HG03520 (cell line): ENCODE results near the gene NFAT5.
A peak's percentile ranks its signal among the peaks of the same experiment; 100 is the strongest.

Experiments used
- ATAC-seq: cut with Tn5 transposase; IDR thresholded peaks from one replicate; pipeline ENCODE4 v1.9.1; 2021; ENCODE audit warnings: mild to moderate bottlenecking, moderate library complexity; ENCODE audit not compliant: unreplicated experiment

NFAT5 gene

DNA sequence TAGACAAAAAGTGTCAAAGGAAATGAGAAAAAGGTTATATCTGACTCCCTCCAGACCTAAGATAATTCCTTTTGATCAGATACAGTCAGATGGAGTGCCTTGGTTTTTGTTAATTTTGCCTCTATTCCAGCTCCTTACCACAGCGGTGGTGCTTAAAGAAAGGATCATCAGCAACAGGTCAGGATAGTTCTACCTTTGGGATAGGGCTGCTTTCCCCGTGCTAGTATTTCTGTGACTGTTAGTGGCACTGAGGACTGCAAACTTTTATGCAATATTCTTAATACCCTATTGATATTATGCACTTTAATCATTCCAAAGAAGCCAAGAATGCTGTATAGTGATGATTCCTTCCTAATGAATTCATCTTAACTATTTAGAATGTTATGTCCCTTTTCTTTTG, 136.1 kb downstream of the NFAT5 start:
- no peak for ATAC-seq

DNA sequence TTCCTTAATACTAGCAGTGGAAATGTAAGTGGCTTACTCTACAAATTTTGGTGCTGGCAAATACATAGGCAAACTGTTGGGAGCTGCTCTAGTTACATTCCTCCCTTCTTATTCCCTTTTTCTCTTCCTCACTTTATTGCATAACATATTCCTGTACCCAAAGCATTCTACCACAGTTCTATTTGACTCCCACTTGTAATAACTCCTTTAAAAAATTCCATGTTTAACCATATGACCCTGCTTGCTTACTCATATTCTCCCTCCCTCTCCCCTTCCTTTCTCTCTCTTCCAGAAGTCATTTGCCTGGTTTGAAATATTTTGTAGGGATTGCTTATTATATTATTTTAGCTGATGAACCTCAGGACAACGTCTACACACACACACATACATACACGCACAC, 137.9 kb downstream of the NFAT5 start:
- ATAC-seq = no peak

DNA sequence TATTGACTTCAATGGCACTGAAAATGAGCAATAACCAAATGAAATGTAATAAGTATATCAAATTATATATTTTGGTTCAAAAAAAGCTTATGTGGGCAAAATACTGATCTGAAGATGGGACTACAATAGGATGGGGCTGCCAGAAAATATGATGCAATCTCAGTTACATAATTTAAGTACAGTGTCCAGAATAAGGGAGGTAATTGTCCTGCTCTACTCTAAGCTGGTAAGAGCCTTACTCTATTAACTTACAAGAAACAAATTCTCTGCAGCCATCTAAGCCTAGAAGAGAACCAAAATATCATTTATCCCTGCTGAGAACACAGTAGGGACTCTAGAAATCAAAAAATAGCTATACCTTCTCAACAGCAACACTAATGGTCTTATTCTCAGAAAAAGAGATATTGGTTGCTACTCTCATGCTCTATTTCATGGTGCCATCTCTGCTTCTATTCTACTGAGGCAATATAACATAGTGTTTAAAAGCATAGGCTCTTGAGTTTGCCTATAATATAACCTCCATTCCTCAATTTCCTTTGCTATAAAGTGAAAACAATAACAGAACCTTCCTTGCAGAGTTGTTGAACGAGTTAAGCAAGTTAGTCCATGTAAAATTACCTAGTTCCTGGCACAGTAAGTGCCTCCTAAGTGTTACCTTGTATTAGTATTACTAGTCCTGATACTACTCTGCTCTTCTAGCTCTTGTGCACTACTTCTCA, 140.6 kb downstream of the NFAT5 start:
- no peak for ATAC-seq

DNA sequence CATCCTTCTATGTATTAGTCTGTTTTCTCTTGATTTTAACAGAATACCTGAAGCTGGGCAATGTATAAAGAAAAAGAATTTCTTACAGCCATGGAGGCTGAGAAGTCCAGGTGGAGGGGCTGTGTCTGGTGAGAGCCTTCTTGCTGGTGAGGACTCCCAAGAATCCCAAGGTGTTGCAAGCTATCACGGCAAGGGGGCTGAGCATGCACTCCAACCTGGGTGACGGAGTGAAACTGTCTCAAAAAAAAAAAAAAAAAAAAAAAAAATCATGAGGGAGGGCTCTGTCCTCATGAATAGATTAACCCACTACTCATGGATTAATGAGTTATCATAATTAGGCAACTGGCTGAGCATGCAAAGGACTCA, 141.2 kb downstream of the NFAT5 start:
- no peak for ATAC-seq

DNA sequence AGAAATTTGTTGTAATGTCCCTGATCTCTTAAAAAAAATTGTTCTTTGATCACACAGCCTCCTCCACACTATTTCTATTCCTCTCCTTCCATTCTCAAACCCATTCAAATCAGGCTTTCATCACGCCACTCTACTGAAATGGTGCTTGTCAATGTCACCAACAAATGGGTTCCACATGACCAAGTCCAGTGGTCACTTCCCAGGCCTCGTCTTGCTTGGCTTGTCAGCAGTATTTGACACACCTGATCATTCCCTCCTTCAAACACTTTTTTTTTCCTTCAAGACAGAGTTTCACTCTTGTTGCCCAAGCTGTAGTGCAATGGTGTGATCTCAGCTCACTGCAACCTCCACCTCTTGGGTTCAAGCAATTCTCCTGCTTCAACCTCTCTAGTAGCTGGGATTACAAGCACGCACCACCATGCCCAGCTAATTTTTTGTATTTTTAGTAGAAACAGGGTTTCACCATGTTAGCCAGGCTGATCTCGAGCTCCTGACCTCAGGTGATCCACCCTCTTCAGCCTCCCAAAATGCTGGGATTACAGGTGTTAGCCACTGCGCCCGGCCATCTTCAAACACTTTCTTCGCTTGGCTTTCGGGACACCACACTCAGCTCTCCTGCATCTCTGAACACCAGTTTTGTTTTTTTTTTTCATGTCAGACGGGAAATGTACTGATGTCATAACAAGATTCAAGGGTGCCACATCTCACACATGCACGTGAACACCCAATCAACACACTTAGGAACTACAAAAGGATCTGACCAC, 142.3 kb downstream of the NFAT5 start:
- no peak for ATAC-seq

DNA sequence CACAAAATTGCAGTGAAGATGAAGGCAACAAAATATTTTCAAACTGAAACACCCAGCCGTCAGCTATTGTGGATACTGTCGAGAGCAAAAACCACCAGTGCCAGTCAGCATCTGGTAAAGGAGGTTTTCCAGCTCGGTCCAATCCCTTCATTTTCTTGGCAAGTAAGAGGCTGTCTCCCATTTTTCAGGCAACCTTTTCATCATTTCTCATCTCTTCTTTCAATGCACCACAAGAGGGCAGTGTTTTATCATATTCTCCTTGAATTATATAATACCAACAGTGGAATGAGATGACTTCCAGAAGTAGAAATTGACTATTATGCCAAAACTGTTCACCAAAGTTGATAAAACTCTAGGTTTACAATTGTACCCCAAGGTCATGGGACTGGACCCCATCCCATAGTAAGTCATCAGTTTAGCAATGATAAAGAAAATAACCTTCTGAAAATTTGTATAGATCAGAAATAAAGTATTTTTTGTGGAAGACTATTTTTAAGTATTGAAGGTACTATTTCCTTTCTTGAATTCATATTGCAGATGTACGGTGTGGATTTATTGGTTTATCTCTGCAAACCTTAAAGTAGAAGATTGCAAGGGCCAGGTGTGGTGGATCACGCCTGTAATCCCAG, 143.8 kb downstream of the NFAT5 start:
- ATAC-seq = no peak

DNA sequence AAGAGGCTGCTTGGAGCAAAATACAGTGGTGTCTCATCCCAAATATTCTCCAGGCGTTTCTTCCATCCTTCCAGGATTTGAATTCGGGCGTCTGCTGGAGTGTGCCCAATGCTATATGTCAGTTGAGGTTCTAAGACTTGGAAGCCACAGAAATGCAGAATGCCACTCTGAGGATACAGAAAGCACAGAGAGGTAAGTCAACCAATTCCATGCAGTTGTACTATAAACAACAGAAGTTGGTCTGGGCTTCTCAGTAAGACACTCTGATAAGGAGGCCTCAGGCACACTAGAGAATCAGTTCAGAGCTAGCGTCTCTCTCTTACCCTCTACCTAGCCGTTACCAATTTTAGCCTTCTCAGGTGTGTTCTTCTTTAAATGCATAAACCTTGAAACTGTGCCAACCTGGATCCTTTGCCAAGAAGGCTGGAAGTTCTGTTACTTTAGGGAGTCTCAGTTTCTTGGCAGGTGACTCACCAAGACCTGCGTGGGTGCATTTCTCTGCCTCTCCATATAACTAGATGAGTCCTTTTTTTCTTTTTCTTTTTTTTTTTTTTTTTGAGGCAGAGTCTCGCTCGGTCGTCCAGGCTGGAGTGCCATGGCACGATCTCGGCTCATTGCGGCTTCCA, 145.5 kb downstream of the NFAT5 start:
- ATAC-seq = no peak

DNA sequence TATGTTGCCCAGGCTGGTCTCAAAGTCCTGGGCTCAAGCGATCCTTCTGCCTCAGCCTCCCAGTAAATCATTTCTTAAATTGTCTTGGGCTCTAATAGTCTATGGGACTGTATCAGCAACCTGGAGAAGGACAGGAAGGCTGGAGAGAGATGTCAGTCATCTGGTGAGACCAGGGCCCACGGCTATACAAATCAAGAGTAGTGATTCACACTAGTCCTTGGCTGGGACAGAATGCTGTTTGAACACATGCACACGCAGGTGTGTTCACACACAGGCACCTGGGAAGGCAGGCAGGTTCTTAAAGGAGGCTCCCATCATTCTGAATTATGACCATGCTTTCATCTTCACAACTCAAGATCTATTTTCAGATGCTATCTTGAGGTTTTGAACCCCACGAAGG, 146.5 kb downstream of the NFAT5 start:
- no peak for ATAC-seq

DNA sequence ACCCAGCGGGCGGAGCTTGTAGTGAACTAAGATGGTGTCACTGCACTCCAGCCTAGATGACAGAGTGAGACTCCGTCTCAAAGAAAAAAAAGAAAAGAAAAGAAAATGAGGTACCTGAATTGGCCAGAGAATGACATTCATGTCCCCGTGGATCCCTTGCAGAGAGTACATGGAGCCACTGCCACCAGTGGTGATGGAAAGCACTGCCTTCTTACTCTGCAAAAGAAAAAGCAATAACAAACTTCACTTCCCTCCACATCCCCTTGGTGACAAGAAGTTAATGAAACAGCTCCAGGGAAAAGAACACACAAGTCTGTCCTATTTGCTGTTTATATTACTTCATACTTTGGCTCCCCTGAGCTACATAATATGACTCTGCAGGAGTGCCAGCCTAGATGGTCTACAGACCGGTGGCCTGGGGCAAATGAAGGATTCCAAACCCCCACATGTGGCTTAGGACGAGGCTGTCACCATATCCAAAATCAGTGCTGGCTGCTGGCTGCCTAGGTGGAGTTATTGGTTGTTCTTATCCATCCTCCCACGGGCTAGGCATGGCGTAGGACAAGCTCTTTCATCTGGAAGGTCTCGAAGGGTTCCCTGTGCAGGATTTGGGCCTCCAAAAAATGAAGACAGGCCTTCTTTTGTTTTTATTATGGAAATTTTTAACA, 147.3 kb downstream of the NFAT5 start:
- no peak for ATAC-seq

DNA sequence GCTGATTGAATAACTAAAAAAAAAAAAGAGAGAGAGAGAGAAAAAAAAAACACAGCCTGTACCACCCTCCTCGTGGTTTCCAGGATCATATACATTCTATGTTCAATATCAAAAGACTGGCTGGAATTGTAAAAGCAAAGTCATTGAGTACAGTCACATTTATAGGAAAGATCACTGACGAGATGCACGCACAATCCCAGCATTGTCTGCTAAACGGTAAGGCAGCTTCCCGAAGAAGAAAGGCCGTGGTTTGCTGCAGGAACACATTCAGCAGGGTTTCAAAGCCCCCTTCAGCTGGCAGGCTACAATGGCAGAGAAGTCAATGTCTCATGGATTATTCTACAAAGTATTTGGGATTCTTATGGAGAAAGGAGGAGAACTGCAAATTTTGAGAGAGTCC, 151.3 kb downstream of the NFAT5 start:
- ATAC-seq = no peak

DNA sequence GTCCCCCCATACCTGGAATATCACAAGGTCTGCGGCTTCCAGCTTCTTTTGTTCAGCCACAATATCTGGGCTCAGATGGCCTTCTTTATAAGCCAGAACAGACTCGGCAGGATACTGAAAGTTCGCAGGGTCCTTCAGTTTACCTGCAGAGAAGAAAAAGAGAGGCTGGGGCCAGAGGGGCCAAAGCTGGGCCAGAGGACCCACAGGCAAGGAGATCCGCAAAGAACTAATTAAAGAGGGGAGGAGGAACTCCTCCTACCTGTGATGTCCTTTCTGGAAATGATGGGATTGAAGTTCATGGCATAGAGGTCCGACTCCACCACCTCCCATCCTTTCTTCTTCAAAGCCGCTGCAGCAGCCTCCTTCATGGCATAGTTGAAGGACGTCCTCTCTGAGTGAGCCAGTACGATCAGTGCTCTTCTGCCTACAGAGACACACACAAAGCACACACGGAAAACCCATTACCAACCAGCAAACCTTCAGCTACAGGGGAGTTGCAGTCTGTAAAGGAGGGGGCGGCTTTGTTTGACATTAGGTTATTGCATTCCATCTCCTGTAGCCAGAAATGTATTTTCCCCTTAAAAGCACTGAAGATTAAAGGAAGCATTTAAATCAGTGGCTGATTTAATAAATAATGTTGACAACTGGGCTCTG, 152.5 kb downstream of the NFAT5 start:
- ATAC-seq = no peak

DNA sequence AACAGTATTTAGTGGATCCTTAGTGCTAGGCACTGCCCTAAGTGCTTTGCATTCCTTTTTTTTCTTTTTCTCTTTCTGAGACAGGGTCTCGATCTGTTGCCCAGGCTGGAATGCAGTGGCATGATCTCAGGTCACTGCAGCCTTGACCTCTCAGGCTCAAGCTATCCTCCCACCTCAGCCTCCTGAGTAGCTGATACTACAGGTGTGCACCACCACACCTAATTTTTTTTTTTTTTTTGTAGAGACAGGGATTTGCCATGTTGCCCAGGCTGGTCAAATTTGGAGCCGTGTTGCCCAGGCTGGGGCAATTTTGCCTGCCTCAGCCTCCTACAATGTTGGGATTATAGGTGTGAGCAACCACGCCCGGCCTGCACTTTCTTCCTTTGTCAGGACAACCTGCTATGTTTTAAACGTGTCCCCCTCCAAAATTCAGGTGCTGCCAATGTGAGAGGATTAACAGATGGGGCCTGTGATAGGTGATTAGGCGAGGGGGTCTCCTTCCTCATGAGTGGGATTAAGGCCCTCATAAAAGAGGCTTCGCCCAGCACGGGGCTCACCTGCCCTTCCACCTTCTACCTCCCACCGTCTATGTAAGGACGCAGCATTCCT, 155.2 kb downstream of the NFAT5 start:
- no peak for ATAC-seq

DNA sequence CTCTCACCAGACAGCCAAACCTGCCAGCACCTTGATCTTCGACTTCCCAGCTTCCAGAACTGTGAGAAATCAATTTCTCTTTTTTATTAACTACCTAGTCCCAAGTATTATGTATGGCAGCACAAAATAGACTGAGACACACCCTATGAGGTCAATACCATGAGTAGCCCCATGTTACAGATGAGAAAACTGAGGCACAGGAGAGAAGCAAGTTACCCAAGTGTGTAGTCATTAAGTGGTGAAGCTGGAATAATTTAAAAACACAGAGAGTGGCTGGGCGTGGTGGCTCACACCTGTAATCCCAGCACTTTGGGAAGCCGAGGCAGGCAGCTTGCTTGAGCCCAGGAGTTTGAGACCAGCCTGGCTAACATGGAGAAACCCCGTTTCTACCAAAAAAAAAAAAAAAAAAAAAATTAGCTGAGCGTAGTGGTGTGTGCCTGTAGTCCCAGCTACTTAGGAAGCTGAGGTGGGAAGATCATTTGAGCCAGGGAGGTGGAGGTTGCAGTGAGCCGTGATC, 155.7 kb downstream of the NFAT5 start:
- no peak for ATAC-seq

DNA sequence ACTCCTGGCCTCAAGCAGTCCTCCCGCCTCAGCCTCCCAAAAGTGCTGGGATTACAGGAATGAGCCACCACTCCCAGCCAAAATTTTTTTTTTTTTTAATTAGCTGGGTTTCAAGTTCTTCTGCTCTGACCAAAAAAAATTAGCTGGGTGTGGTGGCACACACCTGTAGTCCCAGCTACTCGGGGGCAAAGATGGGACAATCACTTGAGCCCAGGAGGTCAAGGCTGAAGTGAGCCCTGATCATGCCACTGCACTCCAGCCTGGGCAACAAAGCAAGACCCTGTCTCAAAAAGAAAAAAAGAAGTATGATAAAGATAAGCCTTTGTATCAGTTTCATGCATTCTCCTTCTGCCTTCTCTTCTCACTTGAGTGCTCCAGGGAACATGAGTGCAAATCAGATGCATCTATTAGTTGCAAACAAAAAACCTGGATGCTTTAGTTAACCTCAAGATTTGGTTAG, 158.7 kb downstream of the NFAT5 start:
- ATAC-seq = no peak

DNA sequence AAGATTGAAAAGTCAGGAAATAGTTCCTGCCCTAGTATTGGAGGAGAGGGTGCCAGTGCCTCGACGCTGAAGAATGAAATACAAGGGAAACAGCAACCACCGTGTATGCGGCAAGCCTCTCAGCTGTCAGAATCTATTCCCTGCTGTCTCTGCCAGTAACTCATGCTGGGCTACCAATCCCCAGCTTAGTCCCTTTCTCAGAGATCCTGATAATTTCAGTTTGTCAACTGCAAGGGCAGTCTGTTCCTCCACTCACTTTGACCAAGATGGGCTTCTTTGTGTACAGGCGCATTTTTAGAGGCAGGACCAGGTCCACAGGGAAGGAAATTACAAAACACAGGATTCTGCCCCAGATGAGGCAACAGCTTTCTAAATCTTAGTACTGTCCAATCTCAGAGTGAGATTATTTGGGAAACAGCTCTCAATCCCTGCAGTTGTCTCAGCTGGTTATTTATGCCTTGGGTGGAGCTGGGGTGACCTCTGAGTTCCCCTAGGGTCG, 159.3 kb downstream of the NFAT5 start:
- ATAC-seq = no peak

DNA sequence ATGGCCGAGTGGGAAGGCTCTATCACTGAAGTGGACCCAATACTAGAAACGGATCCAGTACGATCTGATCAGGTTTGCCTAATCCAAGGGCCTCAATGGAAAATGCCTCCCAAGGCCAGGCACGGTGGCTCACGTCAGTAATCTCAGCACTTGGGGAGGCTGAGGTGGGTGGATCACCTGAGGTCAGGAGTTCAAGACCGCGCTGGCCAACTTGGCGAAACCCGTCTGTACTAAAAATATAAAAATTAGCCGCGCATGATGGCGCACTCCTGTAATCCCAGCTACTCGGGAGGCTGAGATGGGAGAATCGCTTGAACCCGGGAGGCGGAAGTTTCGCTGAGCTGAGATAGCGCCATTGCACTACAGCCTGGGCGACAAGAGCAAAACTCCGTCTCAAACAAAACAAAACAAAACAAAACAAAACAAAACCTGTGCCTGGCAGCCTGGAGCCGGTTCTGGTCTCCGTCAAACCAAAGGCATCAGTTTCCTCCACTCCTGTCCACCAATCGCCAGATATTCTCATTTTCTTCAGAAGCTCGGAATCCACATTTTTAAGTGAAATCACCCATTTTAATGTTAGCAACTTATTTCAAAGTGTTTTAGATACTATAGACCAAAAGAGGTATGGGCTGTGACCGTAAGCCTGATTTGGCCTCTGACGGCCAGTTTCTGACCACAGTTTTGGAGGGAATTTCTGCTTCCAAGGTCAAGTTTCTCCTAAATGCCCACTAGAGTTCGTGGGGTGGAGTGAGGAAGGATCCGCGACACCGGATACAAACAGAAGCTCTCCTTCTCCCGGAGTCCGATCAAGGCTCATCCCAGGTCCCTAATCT, 159.9 kb downstream of the NFAT5 start:
- no peak for ATAC-seq

DNA sequence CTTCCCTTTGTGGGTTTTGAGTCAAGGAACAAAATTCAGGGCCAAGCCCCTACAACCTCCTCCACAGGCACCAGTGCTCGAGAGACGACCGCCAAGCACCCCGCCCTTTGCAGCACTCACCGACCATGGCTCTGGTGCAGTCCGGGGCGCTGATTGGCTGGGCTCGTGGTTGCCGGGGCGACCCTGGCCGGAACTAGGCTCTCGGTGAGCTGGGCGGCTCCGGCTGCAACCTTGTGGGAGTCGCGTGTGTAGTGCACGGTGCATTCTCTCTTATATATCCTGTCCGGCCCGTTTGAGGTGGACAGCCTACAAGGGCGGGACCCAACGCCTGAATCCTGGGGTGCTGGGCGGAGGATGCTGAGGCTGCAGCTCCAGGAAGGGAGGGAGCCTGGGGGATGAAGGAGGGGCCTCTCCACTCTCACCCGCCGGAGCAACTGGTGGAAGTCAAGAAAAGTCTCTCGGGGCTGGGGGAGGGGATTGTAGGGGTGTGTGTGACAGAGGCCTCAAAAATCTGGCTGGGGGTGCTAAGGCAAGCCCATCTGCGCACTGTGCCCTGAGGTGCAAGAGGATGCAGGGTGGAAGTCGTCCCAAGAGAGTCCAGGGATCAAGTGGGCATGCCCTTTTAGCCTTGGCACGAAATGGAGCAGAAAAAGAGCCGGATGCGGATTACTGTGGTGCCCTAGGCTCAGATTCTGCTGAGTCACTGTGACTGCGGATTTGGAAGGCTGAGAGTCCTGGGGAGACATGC, 160.7 kb downstream of the NFAT5 start, which contains the start of gene NQO1:
TSS of gene NQO1 (minus strand) at position 248 of the 748 bp plus-strand sequence. CDS start at position 127, 121 bp downstream.
- ATAC-seq = peak; percentile 99

DNA sequence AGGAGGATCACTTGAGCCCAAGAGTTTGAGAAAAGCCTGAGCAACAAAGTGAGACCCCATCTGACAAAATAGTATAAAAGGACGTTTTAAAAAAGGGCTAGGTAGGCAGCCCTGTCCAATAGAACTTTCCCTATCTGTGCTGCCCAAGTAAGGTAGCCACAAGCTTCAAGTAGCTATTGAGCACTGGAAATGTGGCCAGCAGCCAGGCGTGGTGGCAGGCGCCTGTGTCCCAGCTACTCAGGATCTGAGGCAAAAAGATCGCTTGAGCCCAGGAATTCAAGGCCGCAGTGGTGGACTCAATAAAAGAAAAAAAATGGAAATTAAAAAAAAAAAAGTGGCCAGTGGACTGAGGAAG, 162.1 kb downstream of the NFAT5 start:
- no peak for ATAC-seq
